Measurements from ENCODE around the gene PNPLA7. TPM values are rescaled to one million over a fixed set of nuclear protein-coding genes. Genes with fewer than 3 reads are reported as not detected.

The PNPLA7 gene
- total RNA-seq, 1 donor from 2014 or later: 13.7 TPM

DNA sequence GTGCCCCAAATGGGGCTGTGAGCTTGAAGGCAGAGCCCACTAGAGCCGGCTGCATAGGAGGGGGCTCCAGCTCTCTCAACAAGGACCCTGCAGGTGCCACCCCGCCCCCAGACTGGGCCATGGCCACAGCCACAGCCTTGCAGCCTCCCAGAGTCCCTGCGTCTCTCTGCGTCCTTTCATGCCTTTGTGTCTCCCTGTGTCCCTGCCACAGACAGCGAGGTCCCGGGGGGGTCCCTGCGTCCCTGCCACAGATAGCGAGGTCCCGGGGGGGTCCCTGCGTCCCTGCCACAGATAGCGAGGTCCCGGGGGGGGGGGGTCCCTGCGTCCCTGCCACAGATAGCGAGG is 120.7 kb downstream of the PNPLA7 start:
- H3K27me3 ChIP-seq: no peaks in the 10 kb centered on the region
- H3K9me3 ChIP-seq: no peaks in the 10 kb centered on the region
- H3K4me1 ChIP-seq: no peaks in the 10 kb centered on the region
- DNase-seq: no peak
- intact Hi-C loops (cut with DNase I): no loop called here
- ATAC-seq: no peak
- no peak overlapping the region for H3K4me3 ChIP-seq
- TF ChIP-seq, protein P1, sequence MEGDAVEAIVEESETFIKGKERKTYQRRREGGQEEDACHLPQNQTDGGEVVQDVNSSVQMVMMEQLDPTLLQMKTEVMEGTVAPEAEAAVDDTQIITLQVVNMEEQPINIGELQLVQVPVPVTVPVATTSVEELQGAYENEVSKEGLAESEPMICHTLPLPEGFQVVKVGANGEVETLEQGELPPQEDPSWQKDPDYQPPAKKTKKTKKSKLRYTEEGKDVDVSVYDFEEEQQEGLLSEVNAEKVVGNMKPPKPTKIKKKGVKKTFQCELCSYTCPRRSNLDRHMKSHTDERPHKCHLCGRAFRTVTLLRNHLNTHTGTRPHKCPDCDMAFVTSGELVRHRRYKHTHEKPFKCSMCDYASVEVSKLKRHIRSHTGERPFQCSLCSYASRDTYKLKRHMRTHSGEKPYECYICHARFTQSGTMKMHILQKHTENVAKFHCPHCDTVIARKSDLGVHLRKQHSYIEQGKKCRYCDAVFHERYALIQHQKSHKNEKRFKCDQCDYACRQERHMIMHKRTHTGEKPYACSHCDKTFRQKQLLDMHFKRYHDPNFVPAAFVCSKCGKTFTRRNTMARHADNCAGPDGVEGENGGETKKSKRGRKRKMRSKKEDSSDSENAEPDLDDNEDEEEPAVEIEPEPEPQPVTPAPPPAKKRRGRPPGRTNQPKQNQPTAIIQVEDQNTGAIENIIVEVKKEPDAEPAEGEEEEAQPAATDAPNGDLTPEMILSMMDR (IDR thresholded peaks at IDR 0.05): no peak
- H3K36me3 ChIP-seq: no peaks in the 10 kb centered on the region
- H3K27ac ChIP-seq: no peak overlapping the region

DNA sequence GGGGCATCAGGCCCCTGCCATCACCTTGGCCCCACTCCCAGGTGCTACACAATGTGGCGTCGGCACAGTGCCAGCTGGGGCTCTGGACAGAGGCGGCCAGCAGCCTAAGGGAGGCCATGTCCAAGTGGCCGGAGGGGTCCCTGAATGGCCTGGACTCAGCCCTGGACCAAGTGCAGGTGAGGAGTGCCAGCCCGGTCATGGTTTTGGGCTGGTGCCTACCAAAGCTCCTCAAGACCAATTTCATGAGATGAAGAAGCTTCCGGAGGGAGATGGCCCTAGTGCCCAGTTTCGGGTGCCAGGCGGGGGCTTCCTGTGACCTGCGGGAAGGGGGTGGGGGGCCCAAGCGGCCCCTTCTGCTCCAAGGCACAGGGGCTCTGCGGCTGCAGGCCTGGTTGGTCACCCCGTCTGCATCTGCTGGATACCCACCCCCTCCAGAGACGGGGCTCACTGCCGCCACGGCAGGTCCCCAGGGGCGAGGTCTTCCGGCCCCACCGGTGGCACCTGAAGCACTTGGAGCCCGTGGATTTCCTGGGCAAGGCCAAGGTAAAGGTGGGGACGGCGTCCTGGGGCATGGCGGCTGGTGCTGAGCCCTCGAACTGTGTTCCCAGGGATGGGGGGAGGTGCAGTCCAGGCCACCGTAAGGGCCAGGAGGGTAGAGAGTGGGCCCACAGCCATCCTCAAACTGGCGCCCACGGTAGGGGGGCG is 121.2 kb downstream of the PNPLA7 start:
- H3K4me3 ChIP-seq: no peak overlapping the region
- no peak overlapping the region for H3K27ac ChIP-seq
- no peak for ATAC-seq
- H3K9me3 ChIP-seq: no peaks in the 10 kb centered on the region
- TF ChIP-seq, protein P1 (IDR thresholded peaks at IDR 0.05): no peak
- intact Hi-C loops (cut with DNase I): no loop called here
- no peaks in the 10 kb centered on the region for H3K36me3 ChIP-seq
- no peaks in the 10 kb centered on the region for H3K27me3 ChIP-seq
- DNase-seq: peak; percentile 63
- no peaks in the 10 kb centered on the region for H3K4me1 ChIP-seq

DNA sequence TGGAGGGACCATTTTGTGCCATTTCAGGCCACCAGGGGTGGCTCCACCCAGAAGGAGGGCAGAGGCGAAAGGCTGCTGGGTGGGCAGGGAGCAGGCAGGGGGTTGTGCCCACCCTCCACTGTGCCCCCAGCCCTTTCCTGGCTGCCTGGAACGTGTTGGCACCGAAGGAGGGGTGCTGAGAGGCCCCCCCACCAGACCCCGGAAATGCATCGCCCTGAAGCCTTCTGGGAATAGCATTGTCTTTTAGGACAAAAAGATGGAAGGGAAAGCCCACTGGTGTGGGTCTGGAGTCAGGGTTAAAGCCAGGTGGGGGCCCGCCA is 121.9 kb downstream of the PNPLA7 start:
- no peak for ATAC-seq
- H3K27ac ChIP-seq: no peak overlapping the region
- DNase-seq: peak; percentile 58
- H3K4me1 ChIP-seq: no peaks in the 10 kb centered on the region
- TF ChIP-seq, protein P1 (IDR thresholded peaks at IDR 0.05): no peak
- H3K36me3 ChIP-seq: no peaks in the 10 kb centered on the region
- H3K9me3 ChIP-seq: no peaks in the 10 kb centered on the region
- H3K4me3 ChIP-seq: no peak overlapping the region
- intact Hi-C loops (cut with DNase I): no loop called here
- no peaks in the 10 kb centered on the region for H3K27me3 ChIP-seq

DNA sequence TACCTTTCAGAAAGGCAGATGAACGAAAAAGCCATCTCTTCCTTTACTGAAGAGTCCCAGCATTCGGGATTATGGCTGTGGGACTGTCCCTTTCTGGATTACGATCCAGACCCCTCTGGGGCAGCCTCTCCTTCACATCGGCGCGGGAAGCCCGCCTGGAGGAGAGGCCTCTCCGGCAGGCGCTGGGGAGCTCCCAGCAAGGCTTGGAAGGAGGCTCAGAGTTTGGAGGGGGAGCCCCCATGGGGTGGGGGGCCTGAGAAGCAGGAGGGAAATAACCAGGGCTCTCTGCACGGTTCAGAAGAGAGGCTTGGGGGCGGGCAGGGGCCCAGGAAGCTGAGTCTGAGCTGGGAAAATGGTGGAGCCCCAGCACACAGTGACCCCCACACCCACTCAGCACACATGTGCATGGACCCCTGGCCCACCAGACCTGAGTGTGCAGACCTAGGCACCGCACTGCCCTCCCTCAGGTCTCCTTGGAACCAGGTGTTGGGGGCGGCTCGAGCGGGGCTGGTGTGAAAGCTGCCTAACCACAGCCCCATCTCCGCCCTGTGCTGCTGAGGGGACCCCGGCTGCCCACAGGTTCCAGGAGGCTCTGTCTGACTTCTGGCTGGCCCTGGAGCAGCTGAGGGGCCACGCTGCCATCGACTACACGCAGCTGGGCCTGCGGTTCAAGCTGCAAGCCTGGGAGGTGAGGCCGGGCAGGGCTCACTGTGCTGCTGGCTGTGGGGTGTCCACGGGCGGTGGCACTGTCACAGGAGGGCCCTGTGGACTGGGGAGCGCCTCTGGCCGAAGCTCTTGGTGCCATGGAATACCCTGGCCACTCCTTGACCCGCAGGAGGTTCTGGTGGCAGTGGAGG is 122.5 kb downstream of the PNPLA7 start:
- Histone ChIP-seq H3K27me3 (no peaks in the 10 kb centered on the region), H3K4me3 (no peak overlapping the region), H3K36me3 (no peaks in the 10 kb centered on the region), H3K4me1 (no peaks in the 10 kb centered on the region), H3K27ac (no peak overlapping the region), H3K9me3 (no peaks in the 10 kb centered on the region)
- no peak for ATAC-seq
- peak; percentile 58 for DNase-seq
- TF ChIP-seq, protein P1 (IDR thresholded peaks at IDR 0.05): no peak
- intact Hi-C loops (cut with DNase I): no loop called here

DNA sequence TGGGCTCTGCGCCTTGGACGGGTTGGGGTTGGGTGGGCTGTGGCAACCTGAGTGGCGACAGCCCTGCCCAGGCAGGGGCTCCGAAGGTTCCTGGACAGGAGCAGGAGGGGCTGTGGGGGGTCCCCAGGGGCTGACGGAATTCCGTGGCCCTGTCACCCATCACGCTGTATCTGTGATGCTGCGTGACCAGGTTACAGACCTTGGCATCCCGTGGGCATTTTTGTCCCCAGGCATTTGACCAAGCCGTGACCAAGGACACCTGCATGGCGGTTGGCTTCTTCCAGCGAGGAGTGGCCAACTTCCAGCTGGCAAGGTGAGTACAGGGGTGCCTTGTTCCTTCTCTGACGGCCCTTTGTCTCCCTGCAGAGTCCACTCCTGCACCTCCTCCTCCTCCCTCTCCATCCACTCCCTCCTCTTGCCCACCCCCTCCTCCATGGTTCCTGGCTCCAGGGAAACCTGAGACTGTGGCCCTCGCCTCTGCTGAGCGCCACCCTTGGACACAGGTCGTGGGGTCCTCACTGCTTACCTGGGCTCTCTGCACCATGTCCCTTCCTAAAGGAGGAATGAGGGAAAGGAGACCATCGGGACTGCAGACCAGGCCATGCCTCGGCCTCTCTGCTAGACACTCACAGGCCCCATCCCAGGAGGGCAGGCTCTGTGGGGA is 124.1 kb downstream of the PNPLA7 start:
- no peak overlapping the region for H3K27ac ChIP-seq
- TF ChIP-seq, protein P1 (IDR thresholded peaks at IDR 0.05): no peak
- H3K27me3 ChIP-seq: no peaks in the 10 kb centered on the region
- peaks cover 12% of the 10 kb centered on the region for H3K4me1 ChIP-seq
- no peak overlapping the region for H3K4me3 ChIP-seq
- intact Hi-C loops (cut with DNase I): no loop called here
- no peaks in the 10 kb centered on the region for H3K36me3 ChIP-seq
- peak; percentile 56 for DNase-seq
- no peak for ATAC-seq
- H3K9me3 ChIP-seq: no peaks in the 10 kb centered on the region

Measured in upper lobe of right lung (tissue), 1 donor.